HepG2 (cell line): ENCODE results near the gene ORC2. TPM values are rescaled to one million over a fixed set of nuclear protein-coding genes. Genes with fewer than 3 reads are reported as not detected.
A peak's percentile ranks its signal among the peaks of the same experiment; 100 is the strongest.
"Not testable (repeated sequence)": the region's sequence is repeated elsewhere in the genome, so short reads cannot be mapped to it uniquely, and the experiment has no call there.

Experiments
- ARID5B ChIP-seq: IDR thresholded peaks from 2 replicates; pipeline ENCODE4 v1.4.0; 2020; ENCODE audit warnings: mild to moderate bottlenecking, missing genetic modification reagents
- CREM ChIP-seq, 2 experiments: sonication (generic) in 1 of 2; formaldehyde crosslinking in 1 of 2; IDR thresholded peaks; 2 replicates each; pipeline versions ENCODE4 v1.4.0 to v1.6.1; 2016 to 2020; ENCODE audit warnings: antibody characterized with exemption in 1 of 2, mild to moderate bottlenecking in 1 of 2, missing genetic modification reagents in 1 of 2
- ELF4 ChIP-seq: sonication (generic); formaldehyde crosslinking; IDR thresholded peaks from 2 replicates; pipeline ENCODE4 v1.5.0; 2020; ENCODE audit warnings: missing genetic modification reagents, mild to moderate bottlenecking, moderate library complexity, borderline replicate concordance
- GZF1 ChIP-seq: sonication (generic); formaldehyde crosslinking; IDR thresholded peaks from 2 replicates; pipeline ENCODE4 v1.5.1; 2020; ENCODE audit warnings: mild to moderate bottlenecking, missing genetic modification reagents
- HES4 ChIP-seq: sonication (generic); formaldehyde crosslinking; IDR thresholded peaks from 2 replicates; pipeline ENCODE4 v1.9.0; 2021; ENCODE audit warnings: mild to moderate bottlenecking, missing genetic modification reagents, borderline replicate concordance
- HIVEP1 ChIP-seq: sonication (generic); formaldehyde crosslinking; IDR thresholded peaks from 2 replicates; pipeline ENCODE4 v1.4.0; 2020; ENCODE audit warnings: mild to moderate bottlenecking, missing genetic modification reagents
- KDM5B ChIP-seq: sonication (generic); formaldehyde crosslinking; IDR thresholded peaks from 2 replicates; pipeline ENCODE4 v1.4.0; 2020; ENCODE audit warnings: missing genetic modification reagents, mild to moderate bottlenecking, borderline replicate concordance
- KLF6 ChIP-seq: IDR thresholded peaks from 2 replicates; pipeline ENCODE4 v1.8.0; 2016; ENCODE audit warnings: missing biosample characterization, missing genetic modification reagents
- NFIC ChIP-seq: IDR thresholded peaks from 2 replicates; pipeline ENCODE4 v1.6.1; 2012; ENCODE audit warnings: mild to moderate bottlenecking, low read length, inconsistent platforms
- NR2C2 ChIP-seq: sonication (generic); formaldehyde crosslinking; IDR thresholded peaks from 2 replicates; pipeline ENCODE4 v1.4.0; 2020; ENCODE audit warnings: missing genetic modification reagents, mild to moderate bottlenecking, moderate library complexity, borderline replicate concordance
- USF2 ChIP-seq, 2 experiments: sonication (generic) in 1 of 2; formaldehyde crosslinking in 1 of 2; IDR thresholded peaks; 2 replicates each; pipeline versions ENCODE4 v1.5.1 to v1.6.1; 2011 to 2020; ENCODE audit warnings: borderline replicate concordance in 1 of 2, low read depth in 1 of 2, low read length in 1 of 2, mild to moderate bottlenecking in 1 of 2, missing genetic modification reagents in 1 of 2, moderate library complexity in 1 of 2
- ZBTB43 ChIP-seq: sonication (generic); formaldehyde crosslinking; conservative IDR thresholded peaks from 2 replicates; pipeline ENCODE4 v1.4.0; 2020; ENCODE audit warnings: missing genetic modification reagents
- ZFAT ChIP-seq: sonication (generic); formaldehyde crosslinking; conservative IDR thresholded peaks from 2 replicates; pipeline ENCODE4 v1.8.1; 2023; ENCODE audit warnings: missing genetic modification reagents, inconsistent platforms
- ZNF205 ChIP-seq: IDR thresholded peaks from 2 replicates; pipeline ENCODE4 v1.6.1; 2018; ENCODE audit warnings: missing biosample characterization, missing genetic modification reagents
- ZNF235 ChIP-seq: sonication (generic); formaldehyde crosslinking; IDR thresholded peaks from 2 replicates; pipeline ENCODE4 v1.8.1; 2023; ENCODE audit warnings: mild to moderate bottlenecking, missing genetic modification reagents, borderline replicate concordance
- ZNF33B ChIP-seq: sonication (generic); formaldehyde crosslinking; IDR thresholded peaks from 2 replicates; pipeline ENCODE4 v1.5.1; 2020; ENCODE audit warnings: mild to moderate bottlenecking, missing genetic modification reagents
- ZNF460 ChIP-seq: sonication (generic); formaldehyde crosslinking; IDR thresholded peaks from 2 replicates; pipeline ENCODE4 v1.5.1; 2020; ENCODE audit warnings: missing genetic modification reagents, mild to moderate bottlenecking, borderline replicate concordance
- ZNF563 ChIP-seq: sonication (generic); formaldehyde crosslinking; IDR thresholded peaks from 2 replicates; pipeline ENCODE4 v1.8.0; 2022; ENCODE audit warnings: mild to moderate bottlenecking, moderate library complexity, missing genetic modification reagents
- ZNF674 ChIP-seq: sonication (generic); formaldehyde crosslinking; IDR thresholded peaks from 2 replicates; pipeline ENCODE4 v1.5.0; 2020; ENCODE audit warnings: low read depth, mild to moderate bottlenecking, missing genetic modification reagents
- ZNF891 ChIP-seq: sonication (generic); formaldehyde crosslinking; IDR thresholded peaks from 2 replicates; pipeline ENCODE4 v1.5.0; 2020; ENCODE audit warnings: mild to moderate bottlenecking, missing genetic modification reagents
- ZSCAN22 ChIP-seq: sonication (generic); formaldehyde crosslinking; IDR thresholded peaks from 2 replicates; pipeline ENCODE4 v1.4.0; 2020; ENCODE audit warnings: mild to moderate bottlenecking, missing genetic modification reagents
- ZSCAN31 ChIP-seq: sonication (generic); formaldehyde crosslinking; IDR thresholded peaks from 2 replicates; pipeline ENCODE4 v1.5.0; 2020; ENCODE audit warnings: low read depth, mild to moderate bottlenecking, missing genetic modification reagents
- polyA plus RNA-seq, 8 experiments: library from polyadenylated mRNA; depleted of rRNA in 3 of 8; stranded (reverse) in 7 of 8; unstranded in 1 of 8; fragments of >200 nt; fragmentation: Illumina TruSeq in 4 of 8; extraction: Trizol in 4 of 8; gene quantifications; 2 replicates each; pipeline versions ENCODE4 v1.2.1 to v1.2.3, GENCODE V29; 2011 to 2016; ENCODE audit warnings: low read depth in 4 of 8, missing spikeins in 1 of 8, mixed read lengths in 1 of 8; ENCODE audit not compliant: insufficient read depth in 1 of 8
- total RNA-seq, 5 experiments: library from RNA; depleted of rRNA; stranded (reverse); fragments of >200 nt; fragmentation: Illumina TruSeq; extraction: Trizol; gene quantifications; 2 replicates each; pipeline ENCODE4 v1.2.3, GENCODE V29; 2016; ENCODE audit warnings: low read depth in 1 of 5

Gene ORC2
- total and polyA plus RNA-seq, 2 of the 13 experiments (the other 11 are each of a cell fraction or from before 2014, with no cell fraction given): 19.3 to 73.5 TPM

GRCh38 chr2:200963918-200964252, 425 bp upstream of the ORC2 start (continued):
- 0 out of 2 replicates have a peak, but pooled peaks have one; percentile 40 for TF ChIP-seq ZNF235 (CRISPR knock-in tag)
- peak; percentile 3; the same call in 1 of the 2 replicates for TF ChIP-seq KDM5B (CRISPR knock-in tag)
- not testable (repeated sequence) for TF ChIP-seq USF2 (IDR thresholded peaks at IDR 0.05; ENCODE audit: low read depth, low read length); CREM (CRISPR knock-in tag; IDR thresholded peaks at IDR 0.05)
- 0 out of 2 replicates have a peak, but pooled peaks have one; percentile 9 for TF ChIP-seq USF2 (CRISPR knock-in tag; IDR thresholded peaks at IDR 0.05; ENCODE audit: borderline replicate concordance)
- peak; percentile 46; the same call in 1 of the 2 replicates for TF ChIP-seq NFIC
- TF ChIP-seq KLF6 (CRISPR knock-in tag): peak; percentile 27; the same call in 1 of the 2 replicates
- peak; percentile 94; the same call in 1 of the 2 replicates for TF ChIP-seq ELF4 (CRISPR knock-in tag)
- peak; percentile 14; the same call in 1 of the 2 replicates for TF ChIP-seq ZNF674 (CRISPR knock-in tag)
- 0 out of 2 replicates have a peak, but pooled peaks have one; percentile 8 for TF ChIP-seq GZF1 (CRISPR knock-in tag)
- peak; percentile 95 for TF ChIP-seq ZNF460 (CRISPR knock-in tag)
- TF ChIP-seq ZSCAN22 (CRISPR knock-in tag): peak; percentile 25; the same call in 1 of the 2 replicates
- TF ChIP-seq ZNF891 (CRISPR knock-in tag): 0 out of 2 replicates have a peak, but pooled peaks have one; percentile 42
- TF ChIP-seq ARID5B (CRISPR knock-in tag): peak; percentile 2; the same call in 1 of the 2 replicates
- TF ChIP-seq HES4 (CRISPR knock-in tag): peak; percentile 46; the same call in 1 of the 2 replicates
- TF ChIP-seq ZBTB43 (CRISPR knock-in tag): peak; percentile 56; the same call in 1 of the 2 replicates
- 0 out of 2 replicates have a peak, but pooled peaks have one; percentile 1 for TF ChIP-seq ZNF563 (CRISPR knock-in tag)
- 0 out of 2 replicates have a peak, but pooled peaks have one; percentile 2 for TF ChIP-seq ZNF33B (CRISPR knock-in tag)
- TF ChIP-seq ZNF205: 0 out of 2 replicates have a peak, but pooled peaks have one; percentile 4
- TF ChIP-seq NR2C2 (CRISPR knock-in tag): peak; percentile 0; the same call in 1 of the 2 replicates
- TF ChIP-seq CREM (IDR thresholded peaks at IDR 0.05): 0 out of 2 replicates have a peak, but pooled peaks have one; percentile 5
- TF ChIP-seq ZFAT (CRISPR knock-in tag): 0 out of 2 replicates have a peak, but pooled peaks have one; percentile 11
- peak; percentile 78; the same call in 1 of the 2 replicates for TF ChIP-seq ZSCAN31 (CRISPR knock-in tag)
- TF ChIP-seq HIVEP1 (CRISPR knock-in tag): 0 out of 2 replicates have a peak, but pooled peaks have one; percentile 12
